ENCODE data around the gene AMMECR1L. TPM values are rescaled to one million over a fixed set of nuclear protein-coding genes. Genes with fewer than 3 reads are reported as not detected.

AMMECR1L gene
- total and polyA plus RNA-seq, 10 of the 15 experiments (the other 5 are each of a cell fraction or from before 2014, with no cell fraction given), result 2.7 to 12.1 (median 8.0) TPM

- Histone ChIP-seq H3K4me3 (no peak overlapping the region), H3K36me3 (ENCODE audit: control insufficient read depth in 2 of 2, insufficient read depth in 2 of 2, low read length in 1 of 2) (no peaks in the 10 kb centered on the region), H3K27ac (ENCODE audit: control insufficient read depth, insufficient read depth) (no peak overlapping the region), H3K79me2 (ENCODE audit: control insufficient read depth, insufficient read depth, low read length) (no peaks in the 10 kb centered on the region), H4K20me1 (ENCODE audit: control insufficient read depth, insufficient read depth) (no peaks in the 10 kb centered on the region), H2AFZ (ENCODE audit: control insufficient read depth, low read depth, low read length) (no peak overlapping the region), H3K4me2 (ENCODE audit: control insufficient read depth, insufficient read depth) (no peak overlapping the region), H3K9ac (ENCODE audit: control insufficient read depth, insufficient read depth, low read length) (no peak overlapping the region), H3K27me3 (replicated peaks in 1 of 2; ENCODE audit: control insufficient read depth in 2 of 2, insufficient read depth in 2 of 2, low read length in 1 of 2) (no peaks in the 10 kb centered on the region), H3K4me1 (ENCODE audit: control insufficient read depth, insufficient read depth, low read length) (peaks cover 6% of the 10 kb centered on the region), H3K9me3 (replicated peaks; ENCODE audit: control insufficient read depth, insufficient read depth, low read length) (no peaks in the 10 kb centered on the region)
- intact Hi-C loops (cut with micrococcal nuclease; ENCODE audit: unreplicated experiment), result no loop called here
- ChIA-PET RAD21 (ENCODE audit: unreplicated experiment) (no interaction called here), POLR2A (no interaction called here), CTCF (interaction anchor here (0.6 kb wide), 1 partner anchor 30 kb away, joined by 3 read pairs; no protein-coding TSS in a partner anchor), SMC1A (ENCODE audit: uncharacterized antibody, unreplicated experiment) (no interaction called here)
- FAIRE-seq (no peak), ATAC-seq (no peak), DNase-seq (ENCODE audit: low read depth, low spot score) (no peak)
- BruUV-seq (replicated peaks), result no TSS peak
- in situ Hi-C loops (cut with MboI), result no loop called here
- WGBS (ENCODE audit: insufficient coverage, insufficient replicate concordance, low lambda C conversion rate, missing lambda C conversion rate), result 76% methylated on average over 21 of the region's 21 CpGs
- no peak for TF ChIP-seq SMAD5 (IDR thresholded peaks at IDR 0.05; ENCODE audit: low read depth)
- no peak for TF ChIP-seq ZNF207 (IDR thresholded peaks at IDR 0.05; ENCODE audit: borderline replicate concordance)
- no peak for TF ChIP-seq BACH1 (IDR thresholded peaks at IDR 0.05; ENCODE audit: borderline replicate concordance)
- no peak for TF ChIP-seq SKIL (IDR thresholded peaks at IDR 0.05; ENCODE audit: low read depth, poor library complexity, severe bottlenecking)
- TF ChIP-seq RB1 (IDR thresholded peaks at IDR 0.05; ENCODE audit: borderline replicate concordance), result no peak
- TF ChIP-seq ZNF687 (IDR thresholded peaks at IDR 0.05), result no peak
- TF ChIP-seq FOS (IDR thresholded peaks at IDR 0.05; ENCODE audit: borderline replicate concordance, extremely low read depth, insufficient read length), result no peak
- TF ChIP-seq SP1 (IDR thresholded peaks at IDR 0.05; ENCODE audit: low read depth, low read length), result no peak
- TF ChIP-seq LARP7 (IDR thresholded peaks at IDR 0.05), result no peak
- no peak for TF ChIP-seq CBFB (IDR thresholded peaks at IDR 0.05; ENCODE audit: low read depth)
- no peak for TF ChIP-seq SMAD1 (IDR thresholded peaks at IDR 0.05; ENCODE audit: low read depth, partially characterized antibody)
- no peak for TF ChIP-seq PAX5 (IDR thresholded peaks at IDR 0.05; ENCODE audit: borderline replicate concordance, low read depth, low read length)
- no peak for TF ChIP-seq CEBPZ (IDR thresholded peaks at IDR 0.05; ENCODE audit: low read depth, low read length)
- no peak for TF ChIP-seq KLF5 (IDR thresholded peaks at IDR 0.05; ENCODE audit: partially characterized antibody)
- TF ChIP-seq YY1 (IDR thresholded peaks at IDR 0.05; ENCODE audit: low read depth, low read length), result no peak
Measured at GRCh38 chr2:127906206-127906926, 20.6 kb upstream of the AMMECR1L start.
